ENCODE measurements around the gene SLC24A5.

SLC24A5 gene

GRCh38 chr15:48120745-48121144 is at the start of gene SLC24A5:
Gene SLC24A5 (plus strand): TSS chr15:48120990. CDS start chr15:48121045, 55 bp downstream.
- TF ChIP-seq CTCF (IDR thresholded peaks at IDR 0.05): no peak

GRCh38 chr15:48072941-48073340 is 47.8 kb upstream of the SLC24A5 start:
- no peak for TF ChIP-seq CTCF (IDR thresholded peaks at IDR 0.05)

- no peak for TF ChIP-seq CTCF (IDR thresholded peaks at IDR 0.05)
These were observed 46.9 kb upstream of the SLC24A5 start for GRCh38 chr15:48073881-48074280.

- no peak for TF ChIP-seq CTCF (IDR thresholded peaks at IDR 0.05)
These were observed 44.3 kb upstream of the SLC24A5 start for GRCh38 chr15:48076454-48076853.

- TF ChIP-seq CTCF (IDR thresholded peaks at IDR 0.05): no peak
These were observed 43.1 kb upstream of the SLC24A5 start for GRCh38 chr15:48077616-48078184.

GRCh38 chr15:48084759-48085590 is 35.8 kb upstream of the SLC24A5 start:
- peak; percentile 70 for TF ChIP-seq CTCF (IDR thresholded peaks at IDR 0.05)

- no peak for TF ChIP-seq CTCF (IDR thresholded peaks at IDR 0.05)
These were observed 35.2 kb upstream of the SLC24A5 start for GRCh38 chr15:48085591-48085930.

Measured in LNCAP (cell line).